GM18505 (cell line): ENCODE data around the gene APOBEC3G.

Experiments used
- ATAC-seq: cut with Tn5 transposase; IDR thresholded peaks from one replicate; pipeline ENCODE4 v1.9.1; 2021; ENCODE audit not compliant: unreplicated experiment
- POLR2A ChIP-seq: IDR thresholded peaks from 4 replicates; pipeline ENCODE4 v1.6.1; 2011; ENCODE audit warnings: borderline replicate concordance; ENCODE audit not compliant: insufficient read depth, insufficient read length; ENCODE audit errors: extremely low read depth

Gene APOBEC3G

DNA sequence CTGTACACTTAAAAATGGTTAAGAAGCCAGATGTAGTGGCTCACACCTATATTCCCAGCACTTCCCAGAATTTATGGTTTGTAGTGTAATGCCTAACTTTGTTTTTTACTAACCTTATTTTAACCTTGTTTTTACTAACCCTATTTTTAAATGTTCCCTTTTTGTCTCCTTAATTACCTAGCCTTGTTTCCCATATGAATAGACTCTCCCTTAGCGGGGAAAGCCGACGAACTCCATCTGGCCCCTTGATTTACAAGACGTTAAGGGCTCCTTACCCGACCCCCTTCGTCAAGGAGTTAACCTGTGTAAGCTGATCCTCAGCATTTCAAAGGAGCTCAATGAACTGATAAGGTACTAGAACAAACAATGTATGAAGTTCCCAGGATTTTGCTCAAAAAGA is 37.0 kb downstream of the APOBEC3G start:
- TF ChIP-seq POLR2A = no peak
- ATAC-seq = no peak

GRCh38 chr22:39115570-39115969 is 38.5 kb downstream of the APOBEC3G start:
- ATAC-seq = no peak
- no peak for TF ChIP-seq POLR2A

DNA sequence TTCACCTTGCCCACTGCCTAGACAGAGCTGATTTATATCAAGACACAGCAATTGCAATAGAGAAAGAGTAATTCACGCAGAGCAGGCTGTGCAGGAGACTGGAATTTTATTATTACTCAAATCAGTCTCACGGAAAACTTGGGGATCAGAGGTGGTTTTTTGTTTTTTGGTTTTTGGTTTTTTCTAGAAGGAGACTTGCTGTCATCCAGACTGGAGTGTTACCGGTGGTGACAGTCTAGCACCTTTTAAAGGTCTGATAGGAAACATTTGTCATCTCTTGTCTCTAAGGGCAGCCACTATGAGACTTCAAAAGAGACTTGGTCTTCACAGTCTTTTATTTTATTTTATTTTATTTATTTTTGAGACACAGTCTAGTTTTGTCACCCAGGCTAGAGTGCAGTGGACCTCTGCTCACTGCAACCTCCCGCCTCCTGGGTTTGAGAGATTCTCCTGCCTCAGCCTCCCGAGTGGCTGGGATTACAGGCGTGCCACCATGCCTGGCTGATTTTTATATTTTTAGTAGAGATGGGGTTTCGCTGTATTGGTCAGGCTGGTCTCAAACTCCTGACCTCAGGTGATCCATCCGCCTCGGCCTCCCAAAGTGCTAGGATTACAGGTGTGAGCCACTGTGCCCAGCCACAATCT is 39.0 kb downstream of the APOBEC3G start:
- no peak for TF ChIP-seq POLR2A
- ATAC-seq = no peak

- ATAC-seq = no peak
- no peak for TF ChIP-seq POLR2A
Measured at GRCh38 chr22:39117585-39118191, 40.6 kb downstream of the APOBEC3G start.

- ATAC-seq = no peak
- no peak for TF ChIP-seq POLR2A
Measured at GRCh38 chr22:39120983-39121382, 43.9 kb downstream of the APOBEC3G start.

GRCh38 chr22:39122772-39123470 is 45.8 kb downstream of the APOBEC3G start:
- ATAC-seq = no peak
- no peak for TF ChIP-seq POLR2A

DNA sequence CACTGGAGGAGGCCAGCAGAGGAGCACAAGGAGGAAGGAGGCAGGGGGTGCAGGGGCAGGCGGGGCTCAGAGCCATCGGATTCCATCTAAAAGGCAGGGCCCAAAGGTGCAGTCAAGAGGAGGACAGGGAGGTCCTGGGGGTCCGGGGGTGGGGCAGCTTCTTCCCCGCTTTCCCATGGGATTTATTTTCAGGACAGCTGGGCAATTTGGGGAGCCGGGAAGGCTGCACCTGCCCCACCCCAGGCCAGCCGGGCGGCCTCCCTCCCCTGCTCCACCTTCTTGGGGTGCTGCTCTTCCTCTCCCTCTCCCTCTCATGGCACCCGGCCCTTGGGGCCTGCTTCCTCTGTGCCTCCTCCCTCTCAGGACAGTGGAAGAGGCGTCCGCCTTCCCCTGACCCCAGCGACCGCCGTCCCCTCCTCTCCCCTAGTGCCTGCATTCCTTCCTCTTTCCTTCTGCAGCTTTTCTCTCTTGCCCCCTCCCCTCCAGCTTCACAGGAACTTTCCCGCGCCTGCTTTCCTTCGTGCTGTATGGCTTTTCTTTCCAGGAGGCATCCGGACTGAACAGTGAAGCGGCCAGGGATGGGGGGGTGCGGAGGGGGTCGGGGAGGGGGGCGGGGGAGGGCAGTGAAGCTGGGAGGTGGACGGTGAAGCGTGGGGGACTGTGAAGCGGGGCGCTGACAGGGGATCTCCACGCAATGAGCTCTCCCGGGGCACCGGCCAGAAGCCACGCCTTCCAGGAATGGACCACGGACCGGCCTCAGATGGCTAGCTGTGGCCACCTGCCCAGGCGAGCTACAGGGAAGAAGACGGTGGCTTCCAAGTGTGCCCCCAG is 46.9 kb downstream of the APOBEC3G start:
- ATAC-seq = no peak
- no peak for TF ChIP-seq POLR2A

DNA sequence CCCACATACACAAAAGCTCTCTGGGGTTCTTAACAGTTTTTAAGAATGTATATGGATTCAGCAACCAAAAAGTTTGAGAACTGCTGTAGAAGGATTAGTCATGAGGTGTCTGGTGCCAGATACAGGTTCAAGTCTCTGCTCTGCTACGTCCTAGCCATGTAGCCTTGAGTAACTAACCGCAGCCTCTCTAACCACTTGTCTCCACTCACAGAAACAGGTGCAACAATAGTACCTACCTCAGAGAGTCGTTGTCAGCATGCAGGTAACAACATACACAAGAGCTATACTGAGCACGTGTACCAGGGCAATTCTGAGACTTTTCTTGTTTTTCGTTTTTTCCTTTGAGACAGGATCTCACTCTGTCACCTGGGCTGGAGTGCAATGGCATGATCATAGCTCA is 48.5 kb downstream of the APOBEC3G start:
- TF ChIP-seq POLR2A = no peak
- ATAC-seq = no peak

GRCh38 chr22:39128508-39128907 is 51.4 kb downstream of the APOBEC3G start:
- no peak for ATAC-seq
- no peak for TF ChIP-seq POLR2A

DNA sequence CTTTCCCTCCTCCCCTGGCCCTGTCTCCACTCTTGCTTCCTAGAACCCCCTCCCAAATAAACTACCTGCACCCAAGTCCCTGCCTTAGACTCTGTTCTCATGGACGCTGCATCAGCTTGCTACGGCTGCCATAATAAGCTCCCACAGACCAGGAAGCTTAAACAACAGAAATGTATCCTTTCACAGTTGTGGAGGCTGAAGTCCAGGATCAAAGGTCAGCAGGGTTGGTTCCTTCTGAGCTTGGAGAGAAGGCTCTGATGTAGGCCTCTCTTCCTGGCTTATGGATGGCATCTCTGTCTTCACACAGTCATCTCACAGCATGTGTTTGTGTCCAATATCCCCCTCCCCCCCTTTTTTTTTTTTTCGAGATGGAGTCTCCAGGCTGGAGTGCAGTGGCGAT is 52.0 kb downstream of the APOBEC3G start:
- ATAC-seq = no peak
- TF ChIP-seq POLR2A = no peak

- no peak for ATAC-seq
- TF ChIP-seq POLR2A = no peak
Measured at GRCh38 chr22:39129746-39130145, 52.7 kb downstream of the APOBEC3G start.

- ATAC-seq = no peak
Measured at GRCh38 chr22:39130152-39130704, 53.2 kb downstream of the APOBEC3G start.

More at GRCh38 chr22:39130152-39130704, 53.2 kb downstream of the APOBEC3G start:
- no peak for TF ChIP-seq POLR2A
